ENCODE results near the gene ZBTB25.

Gene ZBTB25

DNA sequence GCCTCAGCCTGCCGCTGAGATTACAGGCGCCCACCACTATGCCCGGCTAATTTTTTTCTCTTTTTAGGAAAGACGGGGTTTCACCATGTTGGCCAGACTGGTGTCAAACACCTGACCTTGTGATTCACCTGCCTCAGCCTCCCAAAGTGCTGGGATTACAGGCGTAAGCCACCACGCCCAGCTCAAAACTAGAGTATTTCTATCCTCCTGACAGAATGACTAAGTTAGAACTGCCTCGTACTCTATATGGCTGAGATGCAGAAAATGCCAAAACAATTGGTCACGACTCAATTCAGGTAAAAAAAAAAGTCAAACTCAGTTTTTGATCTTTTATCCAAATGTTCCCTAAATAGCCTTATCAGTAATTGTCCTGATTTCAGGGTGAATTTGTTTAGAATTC lies 27.2 kb downstream of the ZBTB25 start:
- no peak for DNase-seq (ENCODE audit: low read depth)

DNA sequence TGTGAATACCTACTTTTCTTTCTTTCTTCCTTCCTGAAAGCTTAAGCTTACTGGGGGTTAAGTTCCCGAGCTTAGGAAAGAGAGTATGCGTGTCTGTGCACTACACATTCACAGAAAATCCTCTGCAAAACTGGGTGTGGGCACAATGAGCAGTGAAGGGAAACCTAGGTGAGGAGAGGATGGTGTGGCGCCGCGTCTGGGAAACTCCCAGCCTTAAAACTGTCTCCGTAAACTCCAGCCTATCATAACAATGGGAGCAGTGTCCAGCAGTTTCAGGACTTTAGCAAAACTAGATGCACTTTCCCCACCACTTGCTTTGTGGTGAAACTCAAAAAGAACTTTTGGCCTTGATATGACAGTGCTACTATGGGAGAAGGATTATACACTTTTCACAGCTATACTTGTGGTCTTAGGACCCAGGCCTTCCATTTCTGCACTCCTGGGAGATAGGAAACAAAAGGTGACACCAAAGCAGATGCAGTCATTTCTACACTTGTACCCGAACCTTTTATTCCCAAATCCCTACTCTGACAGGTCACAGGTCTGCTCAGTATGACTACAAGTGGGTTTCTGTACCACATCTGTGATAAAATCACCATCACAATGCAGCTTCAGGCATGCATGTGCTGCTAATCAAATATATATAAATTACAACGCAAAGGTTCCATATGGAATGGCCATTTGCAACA lies 27.9 kb downstream of the ZBTB25 start:
- no peak for DNase-seq (ENCODE audit: low read depth)

DNA sequence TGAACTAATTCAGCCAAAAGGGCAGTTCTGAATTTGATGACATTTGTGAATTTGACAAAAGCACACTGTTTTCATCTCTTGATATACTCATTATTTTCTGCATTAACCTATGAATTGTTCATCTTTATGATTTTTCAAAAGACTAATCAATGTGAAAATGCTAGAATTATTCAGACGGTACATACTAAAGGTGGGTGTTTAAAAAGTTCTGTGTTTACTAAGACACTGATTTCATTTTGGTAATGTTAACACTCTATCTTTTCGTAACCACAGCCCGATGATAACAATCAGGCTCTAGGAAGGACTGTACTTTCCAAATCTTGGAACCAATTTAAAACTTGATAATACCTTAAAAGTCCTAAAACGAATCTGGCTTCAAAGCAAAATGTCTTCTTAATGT lies 28.9 kb downstream of the ZBTB25 start:
- DNase-seq (ENCODE audit: low read depth), result no peak

DNA sequence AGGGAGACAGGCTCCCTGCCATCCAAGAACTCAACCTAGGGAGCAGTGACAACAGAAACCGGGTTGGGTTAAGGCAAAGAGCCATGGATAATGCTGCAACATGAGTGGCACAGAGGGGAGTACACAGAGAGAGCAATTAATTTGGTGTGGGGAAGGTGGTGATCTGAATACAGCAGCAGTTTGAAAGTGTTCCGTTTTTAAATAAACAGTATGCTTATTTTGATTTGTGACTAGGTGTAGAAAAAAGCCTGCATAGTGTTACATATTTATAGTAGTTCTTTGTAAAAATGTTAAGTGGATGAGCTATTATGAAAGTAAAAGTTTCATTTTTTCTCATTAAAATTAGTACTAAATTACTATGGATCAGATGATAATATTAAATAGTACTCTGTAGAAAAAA lies 29.6 kb downstream of the ZBTB25 start:
- no peak for DNase-seq (ENCODE audit: low read depth)

DNA sequence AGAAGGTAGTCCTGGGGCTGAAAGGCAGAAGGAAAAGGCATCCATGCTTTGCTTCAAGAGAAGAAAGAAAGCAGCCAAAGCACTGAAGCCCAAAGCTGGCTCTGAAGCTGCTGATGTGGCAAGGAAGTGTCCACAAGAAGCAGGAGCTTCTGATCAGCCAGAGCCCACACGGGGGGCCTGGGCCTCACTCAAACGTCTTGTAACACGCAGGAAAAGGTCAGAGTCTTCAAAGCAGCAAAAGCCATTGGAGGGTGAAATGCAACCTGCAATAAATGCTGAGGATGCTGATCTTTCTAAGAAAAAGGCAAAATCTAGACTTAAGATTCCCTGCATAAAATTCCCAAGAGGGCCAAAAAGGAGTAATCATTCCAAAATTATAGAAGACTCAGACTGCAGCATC lies 35.2 kb downstream of the ZBTB25 start:
- no peak for DNase-seq (ENCODE audit: low read depth)

DNA sequence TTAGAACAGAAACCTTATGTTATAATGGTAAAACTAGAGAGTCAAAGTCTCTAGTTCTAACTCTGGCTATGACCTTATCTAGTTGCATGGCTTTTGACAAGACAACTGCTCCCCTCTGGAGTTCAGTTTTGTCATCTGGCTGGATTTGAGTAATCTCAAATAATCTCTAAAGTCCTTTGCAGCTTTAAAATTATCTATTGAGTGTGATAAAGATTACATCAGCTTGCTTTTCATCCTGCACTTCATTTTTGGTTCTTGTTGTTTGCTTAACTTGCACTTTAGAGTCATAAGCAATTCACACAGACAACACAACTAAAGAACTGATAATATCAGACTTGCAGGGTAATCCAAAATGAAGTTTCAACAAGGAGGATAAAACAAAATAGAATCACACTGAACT lies 36.1 kb downstream of the ZBTB25 start:
- DNase-seq (ENCODE audit: low read depth), result no peak

DNA sequence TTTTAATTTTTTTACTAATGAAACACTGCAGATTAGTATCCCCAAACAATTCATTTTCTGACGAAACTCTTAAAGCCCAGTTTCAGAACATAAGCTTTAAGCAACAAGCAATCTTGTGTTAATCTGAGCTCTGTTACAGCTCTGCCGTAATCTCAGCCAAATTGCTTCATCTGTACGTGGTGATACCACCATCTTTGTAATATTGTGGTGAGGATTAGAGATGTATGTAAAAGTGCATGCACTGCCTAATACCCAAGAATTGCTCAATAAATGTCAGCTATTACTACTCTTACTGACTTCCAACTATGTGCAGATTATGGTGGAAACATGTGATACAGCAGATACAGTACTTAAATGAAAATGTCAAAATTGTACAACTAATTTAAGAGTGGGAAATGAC lies 36.5 kb downstream of the ZBTB25 start:
- no peak for DNase-seq (ENCODE audit: low read depth)

DNA sequence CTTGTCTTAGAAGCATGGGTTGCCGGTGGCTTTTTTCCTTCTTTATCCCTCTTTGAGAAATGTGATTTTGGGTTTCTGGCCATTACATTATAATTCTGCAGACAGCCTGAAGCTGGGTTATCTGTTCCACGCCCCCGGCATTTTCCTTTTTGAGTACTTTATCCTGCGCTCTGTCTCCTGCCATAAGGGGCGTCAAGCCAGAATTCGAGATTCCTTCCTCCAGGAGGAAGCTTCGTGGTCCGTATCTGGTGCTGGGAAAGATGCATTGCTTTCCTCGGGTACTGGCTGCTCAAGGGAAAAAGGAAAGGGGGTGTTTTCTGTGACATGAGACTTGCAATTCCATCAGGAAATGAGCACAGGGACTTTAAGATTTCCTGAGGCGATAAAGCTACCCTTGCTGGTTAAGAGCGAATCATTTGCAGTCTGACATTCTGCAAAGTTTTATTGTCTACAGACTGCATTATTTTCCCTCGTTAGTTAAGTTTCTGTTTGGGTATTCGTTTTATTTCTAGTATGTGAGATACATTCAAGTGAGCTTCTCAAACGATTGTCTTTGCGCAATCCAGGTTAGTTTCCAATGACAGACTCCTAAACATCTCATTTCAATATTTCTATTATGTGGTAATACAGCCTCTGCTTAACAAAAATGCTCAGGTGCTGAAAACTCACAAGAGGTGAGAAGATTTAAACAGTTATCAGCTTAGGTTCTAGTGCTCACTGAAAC lies 37.6 kb downstream of the ZBTB25 start:
- peak; percentile 30 for DNase-seq (ENCODE audit: low read depth)

DNA sequence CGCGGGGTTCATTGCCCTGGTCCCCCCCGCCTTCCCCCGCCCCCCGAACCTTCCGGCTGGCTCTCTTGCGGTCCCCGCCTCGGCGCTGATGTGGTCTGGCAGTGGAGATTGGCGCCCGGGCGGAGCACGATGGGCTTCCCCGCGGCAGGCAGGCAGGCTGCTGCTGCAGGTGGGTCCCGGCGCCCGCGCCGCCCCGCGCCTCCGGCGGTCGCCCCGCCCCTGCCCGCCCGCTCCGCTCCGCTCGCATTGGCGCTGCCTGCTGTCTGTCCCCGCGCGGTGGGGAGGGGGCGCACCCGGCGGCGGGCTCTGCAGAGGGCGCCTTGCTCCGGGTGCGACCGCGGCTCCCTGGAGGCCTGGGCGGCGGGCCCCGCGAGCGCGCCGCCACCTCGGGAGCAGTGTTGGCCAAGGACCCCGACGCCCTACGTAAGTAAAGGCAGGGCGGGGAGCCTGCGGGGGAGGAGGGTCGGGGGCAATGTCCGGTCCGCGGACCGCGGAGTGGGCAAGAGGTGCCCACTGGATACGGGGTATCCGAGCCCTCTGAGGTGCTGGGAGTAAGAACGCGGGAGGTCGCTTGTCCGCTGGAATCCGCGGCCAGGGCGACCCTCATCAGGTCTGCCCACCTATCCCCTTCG lies 38.3 kb downstream of the ZBTB25 start, which contains the start of gene AKAP5:
Gene AKAP5 (plus strand): TSS at position 309 of the 632 bp plus-strand sequence. CDS start 2,896 bp downstream, outside the sequence.
- DNase-seq (ENCODE audit: low read depth), result no peak

DNA sequence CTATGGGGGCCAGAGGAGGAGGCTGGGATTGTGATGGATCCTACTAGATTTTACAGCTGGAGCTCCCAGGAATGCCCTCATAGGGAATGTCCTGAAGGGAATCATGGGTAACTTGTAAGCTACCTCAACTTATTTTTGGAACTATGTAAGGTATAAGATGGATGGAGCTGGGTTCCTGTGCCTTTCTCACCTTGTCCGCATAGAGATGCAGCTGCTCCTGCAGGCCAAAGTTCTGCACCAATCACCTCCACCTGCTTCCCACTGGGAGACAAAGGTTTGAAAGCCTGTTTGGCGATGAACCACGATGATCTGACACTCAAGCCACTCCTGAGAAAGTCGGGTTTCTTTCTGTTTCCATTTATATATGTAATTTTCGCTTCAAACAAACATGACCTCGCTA lies 39.0 kb downstream of the ZBTB25 start:
- DNase-seq (ENCODE audit: low read depth), result no peak

DNA sequence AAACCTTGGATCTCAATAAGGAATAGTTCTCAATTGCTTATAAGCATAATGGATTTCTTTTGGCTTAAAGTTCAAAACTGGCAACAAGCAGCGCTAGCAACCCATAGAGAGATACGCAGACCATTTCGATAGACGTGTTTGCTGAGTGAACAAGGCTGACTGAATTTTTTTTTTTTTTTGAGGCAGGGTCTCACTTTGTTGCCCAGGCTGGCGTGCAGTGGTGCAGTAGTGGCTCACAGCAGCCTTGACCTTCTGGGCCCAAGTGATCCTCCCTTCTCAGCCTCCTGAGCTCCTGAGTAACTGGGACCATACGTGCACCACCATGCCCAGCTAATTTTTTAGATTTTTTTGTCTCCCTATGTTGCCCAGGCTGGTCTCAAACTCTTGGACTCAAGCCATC lies 39.8 kb downstream of the ZBTB25 start:
- DNase-seq (ENCODE audit: low read depth), result no peak

DNA sequence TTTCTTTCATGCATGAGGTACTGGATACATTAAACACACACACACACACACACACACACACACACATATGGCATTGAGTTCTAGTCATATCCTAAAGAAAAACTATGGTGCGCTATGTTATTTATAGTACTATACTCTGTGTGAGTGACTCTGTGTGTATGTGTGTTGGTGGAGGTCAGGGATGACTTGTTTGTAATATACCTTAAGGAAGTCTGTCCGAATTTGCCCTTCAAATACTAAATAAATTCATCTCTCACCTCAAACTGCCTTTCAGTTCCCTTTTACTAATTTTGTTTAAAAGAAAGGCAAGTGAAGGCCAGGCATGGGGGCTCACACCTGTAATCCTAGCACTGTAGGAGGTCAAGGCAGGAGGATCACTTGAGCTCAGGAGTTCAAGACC lies 40.4 kb downstream of the ZBTB25 start:
- DNase-seq (ENCODE audit: low read depth), result no peak

DNA sequence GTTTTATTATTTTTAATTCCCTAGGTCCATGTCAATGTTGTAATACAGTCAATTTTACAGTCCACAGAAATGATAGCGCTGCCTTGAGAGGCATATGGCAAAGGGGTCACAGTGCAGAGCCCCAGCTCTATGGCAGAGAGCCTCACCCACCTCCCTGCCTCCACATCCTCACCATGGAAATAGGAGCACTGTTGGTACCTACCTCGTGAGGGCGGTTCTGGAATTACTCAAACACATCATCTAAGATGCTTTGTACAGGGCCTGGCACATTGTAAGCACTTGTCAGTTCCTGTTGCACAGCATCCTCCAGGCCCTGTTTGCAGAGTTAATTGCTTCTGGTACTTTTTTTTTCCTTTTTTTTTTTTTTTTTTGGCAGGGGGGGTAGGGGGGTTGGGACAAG lies 42.4 kb downstream of the ZBTB25 start:
- no peak for DNase-seq (ENCODE audit: low read depth)

DNA sequence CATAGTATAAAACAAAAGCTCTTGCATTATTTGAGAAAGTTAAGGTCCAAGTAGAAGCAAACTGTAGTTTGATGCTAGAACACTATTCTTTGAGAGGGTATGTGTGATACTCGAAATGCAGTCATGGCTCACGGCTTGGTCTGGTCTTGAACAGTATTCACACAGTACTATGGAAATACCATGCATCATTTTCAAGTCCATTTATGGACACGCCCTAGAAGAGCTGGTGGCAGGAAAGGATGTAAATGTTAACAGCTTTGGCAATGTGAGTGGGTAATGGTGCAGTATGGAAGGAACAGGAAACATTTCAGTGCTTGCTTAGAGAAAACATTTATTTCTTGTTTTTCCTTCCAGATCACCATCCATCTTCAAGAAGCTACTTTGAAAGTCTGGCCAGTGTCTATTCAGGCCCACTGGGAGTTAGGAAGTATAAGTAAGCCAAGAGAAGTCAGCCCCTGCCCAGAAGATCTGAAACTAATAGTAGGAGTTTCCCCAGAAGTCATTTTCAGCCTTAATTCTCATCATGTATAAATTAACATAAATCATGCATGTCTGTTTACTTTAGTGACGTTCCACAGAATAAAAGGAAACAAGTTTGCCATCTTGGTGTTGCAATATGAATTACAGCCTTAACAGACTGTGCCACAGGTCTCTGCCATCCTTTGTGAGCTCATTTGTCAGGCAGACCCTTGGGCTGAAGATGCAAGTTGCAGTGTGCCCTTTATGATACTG lies 44.1 kb downstream of the ZBTB25 start:
- no peak for DNase-seq (ENCODE audit: low read depth)

DNA sequence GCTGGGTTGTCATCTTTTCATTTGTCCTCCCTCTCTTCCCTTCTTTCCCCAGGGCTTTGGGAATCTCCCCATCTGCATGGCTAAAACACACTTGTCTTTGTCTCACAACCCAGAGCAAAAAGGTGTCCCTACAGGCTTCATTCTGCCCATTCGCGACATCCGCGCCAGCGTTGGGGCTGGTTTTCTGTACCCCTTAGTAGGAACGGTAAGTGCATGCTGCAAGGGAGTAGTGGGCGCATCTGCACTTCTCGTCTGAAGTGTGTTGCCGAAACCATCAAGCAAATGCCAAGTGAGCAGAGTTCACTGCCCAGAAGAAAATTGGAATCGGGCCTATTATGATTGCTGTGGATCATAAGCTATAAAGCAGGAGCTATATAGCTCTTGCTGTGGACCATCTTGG lies 49.0 kb downstream of the ZBTB25 start:
- DNase-seq (ENCODE audit: low read depth), result no peak

DNA sequence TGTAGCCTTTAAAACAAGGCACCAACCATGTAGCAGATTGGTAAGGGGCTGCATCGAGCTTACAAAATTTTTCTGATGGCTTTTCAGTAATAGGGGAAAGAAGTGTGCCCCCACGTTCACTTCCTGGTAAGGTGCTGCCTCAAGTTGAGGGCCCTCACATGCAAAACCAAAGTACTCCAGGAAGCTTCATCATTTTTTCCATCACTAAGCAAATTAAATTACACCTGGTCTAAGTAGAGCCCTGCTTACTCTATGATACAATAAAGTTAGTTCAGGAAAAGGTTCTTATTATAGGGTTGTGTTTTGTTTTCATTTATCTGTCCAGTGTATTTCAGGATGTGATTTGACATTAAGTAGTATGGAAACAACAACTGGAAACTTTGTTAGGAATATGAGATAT lies 53.4 kb downstream of the ZBTB25 start:
- no peak for DNase-seq (ENCODE audit: low read depth)

DNA sequence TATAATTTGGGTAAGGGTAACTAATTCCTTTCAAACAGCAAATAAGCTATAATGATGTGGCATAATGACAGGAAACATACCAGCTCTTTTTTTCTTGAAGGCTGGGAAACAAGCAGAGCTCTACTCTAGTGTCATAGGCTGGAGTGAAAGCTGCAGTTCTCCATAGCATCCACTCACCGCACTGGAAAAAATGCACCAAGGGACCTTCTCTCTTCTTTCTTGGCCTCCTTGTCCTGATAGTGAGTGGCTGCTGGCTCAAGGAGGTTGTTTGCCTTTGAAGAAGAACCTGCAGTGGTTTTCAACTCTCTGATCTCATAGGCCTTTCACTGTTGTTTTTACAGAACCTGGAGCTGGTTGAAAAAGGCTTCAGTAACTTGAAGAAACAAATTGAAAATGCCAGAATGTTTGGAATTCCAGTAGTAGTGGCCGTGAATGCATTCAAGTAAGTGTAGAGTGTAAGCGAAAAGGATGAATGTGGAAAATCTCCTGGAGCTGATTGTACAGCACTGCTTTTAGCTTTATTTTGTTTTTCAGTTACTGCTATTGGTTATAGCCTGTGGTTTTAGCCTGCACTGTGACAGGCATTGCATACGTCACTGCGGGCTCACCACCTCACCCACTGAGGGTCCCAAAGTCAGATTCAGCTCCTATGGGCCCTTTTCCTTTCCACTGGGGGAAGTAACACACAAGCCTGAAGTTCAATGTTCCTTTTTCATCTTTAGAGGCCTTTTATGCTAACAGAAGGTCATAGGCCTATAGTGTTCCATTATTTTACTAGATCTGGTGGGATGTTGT lies 55.6 kb downstream of the ZBTB25 start:
- DNase-seq (ENCODE audit: low read depth), result no peak

DNA sequence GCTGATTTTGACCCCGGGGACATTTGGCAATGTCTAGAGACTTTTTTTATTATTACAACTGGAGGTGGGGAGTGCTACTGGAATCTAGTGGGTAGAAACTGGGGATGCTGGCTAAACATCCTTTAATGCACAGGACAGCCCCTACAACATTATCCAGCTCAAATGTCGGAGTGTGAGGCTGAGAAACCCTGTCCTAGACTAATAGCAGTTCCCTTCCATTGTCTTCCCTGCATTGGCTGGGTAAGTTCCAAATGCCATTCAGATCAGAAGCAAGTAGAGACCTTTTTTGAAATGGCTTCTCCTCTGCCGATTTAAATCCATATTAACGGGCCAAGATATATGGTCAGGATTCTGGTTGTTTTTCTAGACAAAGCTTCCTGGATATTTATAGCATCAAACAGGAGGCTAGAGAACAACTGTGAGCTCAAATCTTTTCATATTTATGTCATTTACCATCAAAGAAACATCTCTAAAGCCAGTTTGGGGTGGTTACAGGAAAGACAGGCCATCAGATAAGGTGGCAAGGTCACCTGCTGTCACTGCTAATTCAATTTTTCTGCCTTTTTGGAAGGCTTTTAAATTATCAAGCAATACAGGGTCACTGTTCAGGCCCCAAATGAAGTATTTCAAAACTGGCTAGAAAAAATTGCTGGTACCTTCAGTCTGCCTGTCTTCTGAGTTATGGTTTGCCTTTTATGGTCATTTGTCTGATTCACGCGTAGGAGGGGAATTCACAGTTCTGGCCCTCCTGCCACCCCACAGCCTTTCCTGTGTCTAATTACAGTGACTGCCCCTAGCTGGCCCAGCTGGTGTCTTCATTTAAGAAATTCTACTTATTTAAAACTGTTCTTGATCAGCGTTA lies 58.4 kb downstream of the ZBTB25 start:
- peak; percentile 81 for DNase-seq (ENCODE audit: low read depth)

DNA sequence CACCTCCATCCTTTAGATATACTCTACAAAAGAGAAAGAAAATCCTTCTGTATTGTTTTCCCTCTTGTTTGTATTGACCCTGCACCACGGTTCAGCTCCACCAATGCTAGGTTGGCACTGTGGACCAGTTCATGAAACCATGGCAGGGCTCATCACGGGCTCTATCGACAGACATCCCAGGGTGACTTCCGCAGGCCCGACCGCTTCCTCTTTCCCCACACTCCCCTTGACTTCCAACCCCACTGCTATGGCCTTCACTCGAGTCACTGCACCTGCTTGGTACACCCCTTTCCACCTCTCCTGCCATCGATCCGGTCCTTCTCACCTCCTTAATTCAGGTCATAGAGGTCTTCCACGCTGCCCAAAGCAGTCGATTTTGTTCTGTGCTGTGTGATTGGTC lies 59.5 kb downstream of the ZBTB25 start:
- no peak for DNase-seq (ENCODE audit: low read depth)

DNA sequence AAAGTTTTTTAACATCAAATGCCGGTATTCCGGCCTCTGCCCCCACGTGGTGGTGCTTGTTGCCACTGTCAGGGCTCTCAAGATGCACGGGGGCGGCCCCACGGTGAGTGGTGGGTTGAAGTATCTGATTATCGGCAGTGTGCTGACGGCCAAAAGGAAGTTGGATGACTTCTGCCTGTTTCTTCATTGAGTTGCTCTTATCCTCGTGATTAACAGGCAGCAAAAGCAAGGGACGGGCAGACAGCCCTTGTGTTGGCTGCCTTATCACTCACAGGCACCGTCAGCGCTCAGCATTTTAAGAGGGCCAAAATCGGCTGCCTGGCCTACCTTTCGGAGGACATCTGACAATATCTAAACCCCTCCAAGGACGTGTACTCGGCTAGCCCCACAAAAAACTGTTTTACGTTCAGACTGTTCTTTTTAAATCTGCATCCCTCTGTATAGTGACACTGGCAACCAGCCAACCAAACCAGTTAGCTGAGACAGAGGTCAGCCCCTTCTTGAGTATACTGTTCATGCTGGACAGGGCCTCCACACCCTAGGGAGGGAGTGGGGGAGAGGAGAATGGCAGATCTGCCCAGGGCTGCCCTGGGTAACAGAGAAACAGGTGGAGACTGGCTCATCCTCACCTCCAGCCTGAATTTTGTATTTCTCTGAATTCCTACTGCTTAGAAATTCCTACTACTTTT lies 61.2 kb downstream of the ZBTB25 start:
- no peak for DNase-seq (ENCODE audit: low read depth)

Data from non-pigmented ciliary epithelial cell (primary cell).